CD4-positive, alpha-beta T cell treated with Interferon alpha-2 for 1 hour (primary cell): ENCODE measurements around the gene HGS.
A peak's percentile ranks its signal among the peaks of the same experiment; 100 is the strongest.

ENCODE experiments used
- DNase-seq, 2 donors: peaks; one replicate each; pipeline ENCODE4 v3.0.0-alpha.2; 2020 to 2022

Gene HGS, protein sequence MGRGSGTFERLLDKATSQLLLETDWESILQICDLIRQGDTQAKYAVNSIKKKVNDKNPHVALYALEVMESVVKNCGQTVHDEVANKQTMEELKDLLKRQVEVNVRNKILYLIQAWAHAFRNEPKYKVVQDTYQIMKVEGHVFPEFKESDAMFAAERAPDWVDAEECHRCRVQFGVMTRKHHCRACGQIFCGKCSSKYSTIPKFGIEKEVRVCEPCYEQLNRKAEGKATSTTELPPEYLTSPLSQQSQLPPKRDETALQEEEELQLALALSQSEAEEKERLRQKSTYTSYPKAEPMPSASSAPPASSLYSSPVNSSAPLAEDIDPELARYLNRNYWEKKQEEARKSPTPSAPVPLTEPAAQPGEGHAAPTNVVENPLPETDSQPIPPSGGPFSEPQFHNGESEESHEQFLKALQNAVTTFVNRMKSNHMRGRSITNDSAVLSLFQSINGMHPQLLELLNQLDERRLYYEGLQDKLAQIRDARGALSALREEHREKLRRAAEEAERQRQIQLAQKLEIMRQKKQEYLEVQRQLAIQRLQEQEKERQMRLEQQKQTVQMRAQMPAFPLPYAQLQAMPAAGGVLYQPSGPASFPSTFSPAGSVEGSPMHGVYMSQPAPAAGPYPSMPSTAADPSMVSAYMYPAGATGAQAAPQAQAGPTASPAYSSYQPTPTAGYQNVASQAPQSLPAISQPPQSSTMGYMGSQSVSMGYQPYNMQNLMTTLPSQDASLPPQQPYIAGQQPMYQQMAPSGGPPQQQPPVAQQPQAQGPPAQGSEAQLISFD

DNA sequence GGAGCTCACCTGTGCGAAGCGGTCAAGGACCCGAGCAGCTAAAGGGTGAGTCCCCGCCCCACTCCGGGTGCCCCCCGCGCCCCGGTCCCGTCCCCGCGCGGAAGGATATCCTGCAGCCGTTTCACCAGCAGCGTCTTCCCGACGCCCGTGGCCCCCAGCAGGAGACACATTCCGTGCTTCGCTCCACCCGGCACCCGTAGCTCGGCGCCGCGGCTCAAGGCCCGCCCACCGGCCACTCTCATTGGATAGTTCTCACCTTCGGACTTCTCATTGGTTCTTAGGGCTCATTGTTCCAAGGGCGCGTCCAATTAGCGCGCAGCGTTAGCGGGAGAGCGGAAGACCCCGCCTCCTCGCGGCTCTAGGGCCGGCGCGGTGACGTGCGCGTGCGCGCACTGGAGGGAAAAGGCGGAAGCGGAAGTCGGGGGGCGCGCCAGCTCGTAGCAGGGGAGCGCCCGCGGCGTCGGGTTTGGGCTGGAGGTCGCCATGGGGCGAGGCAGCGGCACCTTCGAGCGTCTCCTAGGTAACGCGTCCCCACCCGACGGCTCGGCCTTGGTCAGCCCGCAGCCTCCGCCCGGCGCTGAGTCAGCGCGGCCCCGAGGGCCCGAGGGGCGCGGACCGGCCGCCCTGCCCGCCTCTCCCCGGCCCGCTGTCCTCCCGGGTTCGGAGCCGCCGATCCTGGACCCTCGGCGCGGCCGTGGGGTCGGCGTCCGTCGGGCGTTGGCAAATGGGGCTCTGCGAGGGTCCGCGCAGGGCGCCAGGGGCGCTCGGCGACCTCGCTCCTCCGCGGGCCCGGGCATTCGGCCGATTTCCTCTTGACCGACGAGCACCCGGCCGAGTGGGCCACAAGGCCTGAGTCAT lies at the start of gene HGS, which contains the start of gene ARL16:
Gene HGS, plus strand, starts transcription at position 428 of the 858 bp plus-strand sequence. Its CDS starts 56 bp downstream, at position 484.
Gene ARL16, minus strand, starts transcription at position 214 of the 858 bp plus-strand sequence. Its CDS starts 44 bp downstream, at position 170.
- DNase-seq: peak; percentile 97 to 99

DNA sequence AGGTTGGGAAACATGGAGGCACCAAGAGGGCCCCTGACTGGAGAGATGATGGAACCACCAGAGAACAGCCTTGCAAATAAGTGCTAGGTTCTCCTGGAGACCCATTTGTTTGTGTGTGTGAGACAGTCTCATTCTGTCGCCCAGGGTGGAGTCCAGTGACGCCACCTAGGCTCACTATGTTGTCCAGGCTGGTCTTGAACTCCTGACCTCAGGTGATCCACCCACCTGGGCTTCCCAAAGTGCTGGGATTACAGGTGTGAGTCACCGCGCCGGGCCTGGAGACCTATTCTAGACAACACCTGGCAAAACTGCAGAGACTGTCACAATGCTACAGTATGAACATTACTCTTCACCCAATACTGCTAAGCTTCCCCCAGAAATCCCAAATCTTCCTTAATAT lies 48.4 kb upstream of the HGS start:
- DNase-seq: no peak

DNA sequence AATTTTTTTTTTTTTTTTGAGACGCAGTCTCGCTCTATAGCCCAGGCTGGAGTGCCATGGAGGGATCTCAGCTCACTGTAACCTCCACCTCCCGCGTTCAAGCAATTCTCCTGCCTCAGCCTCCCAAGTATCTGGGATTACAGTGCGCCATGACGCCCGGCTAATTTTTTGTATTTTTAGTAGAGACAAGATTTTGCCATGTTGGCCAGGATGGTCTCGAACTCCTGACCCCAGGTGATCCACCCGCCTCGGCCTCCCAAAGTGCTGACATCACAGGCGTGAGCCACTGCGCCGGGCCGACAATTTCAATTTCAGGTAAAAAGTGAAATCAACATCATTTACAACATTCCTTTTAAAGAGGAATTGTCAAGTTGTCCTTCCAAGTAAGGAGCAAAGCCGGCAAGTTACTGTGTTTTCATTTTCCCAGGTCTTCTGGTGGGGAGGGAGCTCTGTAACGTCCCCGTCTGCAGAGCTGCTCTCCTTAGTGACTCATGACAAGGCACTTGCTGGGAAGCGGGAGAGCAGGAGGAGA lies 47.8 kb upstream of the HGS start:
- DNase-seq: peak in 1 of 2 donors; percentile 4

DNA sequence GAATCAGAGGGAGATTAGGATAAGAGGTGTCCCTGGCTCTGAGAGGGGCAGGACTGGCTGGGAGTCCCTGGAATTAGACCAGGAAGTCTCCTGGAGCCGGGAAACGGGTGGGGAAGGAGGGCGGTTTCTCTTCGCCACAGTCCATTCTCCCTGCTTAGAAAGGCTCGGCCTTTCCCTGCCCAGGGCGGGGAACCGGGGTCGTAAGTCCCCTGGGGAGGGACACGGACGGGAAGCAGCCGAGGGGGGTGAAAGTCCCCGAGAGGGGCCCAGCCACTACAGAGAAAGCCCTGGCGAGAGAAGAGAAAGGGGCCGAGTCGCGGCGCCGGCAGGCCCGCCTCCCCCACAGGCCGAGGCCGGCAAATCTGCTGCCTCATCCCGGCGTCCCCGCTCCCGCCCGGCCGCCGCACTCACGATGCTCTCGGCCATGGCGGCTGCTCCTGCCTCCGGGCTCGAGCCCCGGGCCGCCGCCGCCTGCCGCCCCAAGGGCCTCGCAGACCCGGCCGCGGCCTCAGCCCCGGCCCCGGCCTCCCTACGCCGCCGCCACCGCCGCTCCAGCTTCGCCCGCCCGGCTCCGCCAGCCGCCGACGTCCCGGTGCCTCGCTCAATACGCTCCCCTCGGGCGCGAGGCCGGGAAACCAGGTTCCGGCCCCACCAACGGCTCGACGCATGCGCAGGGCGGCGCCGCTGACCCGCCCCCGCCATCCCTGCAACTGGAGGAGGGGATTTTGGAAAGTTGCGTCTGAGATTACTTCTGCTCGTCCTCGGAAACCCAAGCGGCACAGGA lies 47.1 kb upstream of the HGS start, which contains the start of the genes NPLOC4 and TSPAN10:
Gene NPLOC4, minus strand, starts transcription at position 608 of the 784 bp plus-strand sequence. Its CDS starts 182 bp downstream, at position 426.
Gene TSPAN10, plus strand, starts transcription at position 692 of the 784 bp plus-strand sequence. CDS start 5,217 bp downstream, outside the sequence.
- peak; percentile 79 to 88 for DNase-seq

DNA sequence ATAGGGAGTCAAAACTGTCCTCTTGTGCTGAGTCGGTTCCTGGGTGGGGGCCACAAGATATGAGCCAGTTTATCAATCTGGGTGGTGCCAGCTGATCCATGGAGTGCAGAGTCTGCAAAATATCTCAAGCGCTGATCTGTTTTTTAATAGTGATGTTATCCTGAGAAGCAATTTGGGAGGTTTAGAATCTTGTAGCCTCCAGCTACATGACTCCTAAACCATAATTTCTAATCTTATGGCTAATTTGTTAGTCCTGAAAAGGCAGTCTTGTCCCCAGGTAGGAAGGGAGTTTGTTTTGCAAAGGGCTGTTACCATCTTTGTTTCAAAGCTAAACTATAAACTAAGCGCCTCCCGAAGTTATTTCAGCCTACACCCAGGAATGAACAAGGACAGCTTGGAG lies 45.1 kb upstream of the HGS start:
- DNase-seq: no peak

DNA sequence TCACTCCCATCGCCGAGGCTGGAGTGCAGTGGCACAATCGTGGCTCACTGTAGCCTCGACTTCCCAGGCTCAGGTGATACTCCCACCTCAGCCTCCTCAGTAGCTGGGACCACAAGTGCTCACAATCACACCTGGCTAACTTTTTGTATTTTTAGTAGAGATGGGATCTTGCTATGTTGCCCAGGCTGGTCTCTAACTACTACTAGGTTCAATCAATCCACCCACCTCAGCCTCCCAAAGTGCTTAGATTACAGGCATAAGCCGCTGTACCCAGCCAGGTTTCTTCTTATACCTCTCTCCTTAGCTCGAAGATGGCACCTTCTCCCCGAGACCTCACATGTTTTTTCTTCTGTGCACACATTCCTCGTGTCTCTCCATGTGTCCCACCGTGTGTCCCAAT lies 43.8 kb upstream of the HGS start:
- no peak for DNase-seq

DNA sequence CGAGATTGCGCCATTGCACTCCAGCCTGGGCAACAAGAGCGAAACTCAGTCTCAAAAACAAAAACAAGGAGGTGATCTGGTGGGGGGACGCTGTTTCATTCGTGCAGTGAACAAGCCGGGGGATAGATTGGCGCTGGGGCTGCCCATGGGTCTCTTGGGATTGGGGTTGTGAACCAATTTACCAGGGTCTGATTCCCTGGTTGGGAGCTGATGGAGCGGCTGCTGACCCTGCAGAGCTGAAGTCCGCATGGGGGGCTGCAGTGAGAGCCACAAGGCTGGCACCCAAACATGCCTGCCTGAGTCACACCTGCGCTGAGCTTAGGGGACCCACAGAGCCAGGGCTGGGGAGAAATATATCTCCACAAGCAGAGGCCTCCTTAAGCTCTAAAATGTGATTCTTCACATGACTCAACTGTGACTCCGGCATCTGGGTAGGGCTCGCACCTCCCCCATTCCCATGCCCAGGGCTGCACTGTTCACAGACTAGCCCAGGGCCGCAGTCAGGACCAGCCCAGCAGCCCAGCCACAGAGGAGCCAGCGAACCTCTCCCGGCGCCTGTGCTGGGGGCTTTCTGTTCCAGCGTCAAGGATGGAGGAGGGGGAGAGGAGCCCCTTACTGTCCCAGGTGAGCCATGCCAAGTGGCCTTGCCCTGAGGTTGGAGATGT lies 41.9 kb upstream of the HGS start:
- DNase-seq: no peak

DNA sequence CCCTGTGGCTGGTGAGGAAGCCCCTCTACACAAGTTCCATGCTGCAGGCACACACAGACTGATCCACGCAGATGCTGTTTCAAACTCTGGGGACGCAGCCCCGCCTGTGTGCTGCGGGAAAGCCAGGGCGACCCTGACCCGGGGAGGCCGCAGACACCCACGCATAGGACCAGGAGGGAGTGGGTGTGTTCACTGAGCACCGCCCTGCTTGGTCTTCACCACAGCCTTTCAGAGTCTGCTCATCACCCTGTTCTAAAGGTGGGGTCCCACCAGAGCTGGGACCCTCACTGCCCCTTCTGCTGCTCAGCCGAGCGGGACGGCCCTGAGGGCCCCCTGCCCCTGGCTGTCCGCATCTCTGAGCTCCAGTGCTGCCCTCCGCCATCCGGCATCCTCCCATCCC lies 39.3 kb upstream of the HGS start:
- DNase-seq: no peak

DNA sequence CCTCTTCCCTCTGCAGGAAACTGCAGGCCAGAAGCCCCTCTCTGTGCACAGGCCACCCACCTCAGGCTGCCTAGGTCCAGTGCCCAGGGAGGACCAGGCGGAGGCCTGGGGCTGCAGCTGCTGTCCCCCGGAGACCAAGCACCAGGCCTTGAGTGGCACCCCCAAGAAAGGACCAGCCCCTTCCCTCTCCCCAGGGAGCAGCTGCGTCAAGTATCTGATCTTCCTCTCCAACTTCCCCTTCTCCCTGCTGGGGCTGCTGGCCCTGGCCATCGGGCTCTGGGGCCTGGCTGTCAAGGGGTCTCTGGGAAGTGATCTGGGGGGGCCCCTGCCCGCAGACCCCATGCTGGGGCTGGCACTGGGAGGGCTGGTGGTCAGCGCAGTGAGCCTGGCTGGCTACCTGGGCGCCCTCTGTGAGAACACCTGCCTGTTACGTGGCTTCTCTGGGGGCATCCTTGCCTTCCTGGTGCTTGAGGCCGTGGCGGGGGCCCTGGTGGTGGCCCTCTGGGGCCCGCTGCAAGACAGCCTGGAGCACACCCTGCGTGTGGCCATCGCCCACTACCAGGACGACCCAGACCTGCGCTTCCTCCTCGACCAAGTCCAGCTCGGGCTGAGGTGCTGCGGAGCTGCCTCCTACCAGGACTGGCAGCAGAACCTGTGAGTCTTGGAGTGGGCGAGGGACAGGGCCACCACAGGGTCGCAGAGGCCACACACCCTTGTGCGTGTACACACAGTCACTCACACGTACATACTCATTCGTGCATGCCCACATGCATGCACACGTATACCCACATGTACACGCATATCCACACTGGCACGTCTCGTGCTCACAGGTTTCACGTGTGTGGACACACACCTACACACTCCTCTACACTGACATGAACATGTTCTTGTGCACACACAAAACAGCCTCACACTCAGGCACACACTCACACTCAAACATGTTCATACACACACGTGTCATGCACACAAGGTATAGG lies 38.5 kb upstream of the HGS start:
- no peak for DNase-seq

DNA sequence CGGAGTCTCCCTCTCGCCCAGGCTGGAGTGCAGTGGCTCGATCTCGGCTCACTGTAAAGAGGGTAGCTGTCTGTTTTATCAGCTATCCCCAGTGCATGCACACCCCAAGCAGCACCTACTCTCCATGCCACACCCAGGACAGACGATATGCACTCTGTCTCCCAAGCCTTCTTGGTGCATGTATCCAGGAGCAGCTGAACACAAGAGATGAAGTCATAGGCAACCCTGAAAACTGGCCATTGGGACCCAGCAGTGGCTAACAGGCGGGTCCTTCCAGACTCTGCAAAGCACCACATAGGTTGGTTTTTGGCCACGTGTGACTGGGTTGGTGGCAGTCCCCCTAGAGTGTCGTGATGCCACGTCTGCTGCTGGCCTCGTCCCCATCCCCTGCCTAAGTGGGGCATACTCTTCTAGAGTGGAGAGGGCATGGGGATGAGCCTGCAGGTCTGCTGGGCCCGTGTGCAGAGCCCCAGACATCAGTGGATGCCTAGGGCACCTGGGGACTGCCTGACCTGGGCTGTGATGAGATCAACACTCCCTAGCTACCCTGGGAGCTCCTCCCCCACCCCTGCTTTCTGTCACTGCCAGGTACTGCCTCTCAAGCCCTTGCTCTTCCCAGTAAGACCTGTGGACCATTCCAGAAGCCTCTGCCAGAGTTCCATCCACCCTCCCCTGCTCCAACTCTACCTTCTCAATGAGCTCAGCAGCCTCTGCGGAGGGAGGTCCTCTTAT lies 36.8 kb upstream of the HGS start:
- DNase-seq: no peak

DNA sequence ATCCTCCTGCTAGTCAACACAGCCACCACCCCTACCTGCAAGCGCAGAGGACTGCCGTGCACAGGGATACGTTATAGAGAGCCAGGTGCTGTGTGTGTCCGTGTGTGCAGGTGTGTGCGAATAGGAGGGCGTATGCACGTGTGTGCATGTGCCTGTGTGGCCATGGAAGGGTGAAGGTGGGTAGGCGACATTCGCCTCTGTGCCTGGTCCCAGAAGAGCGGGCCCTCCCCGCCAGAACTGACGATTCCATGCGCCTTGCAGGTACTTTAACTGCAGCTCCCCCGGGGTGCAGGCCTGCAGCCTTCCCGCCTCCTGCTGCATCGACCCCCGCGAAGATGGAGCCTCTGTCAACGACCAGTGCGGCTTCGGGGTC lies 36.2 kb upstream of the HGS start:
- no peak for DNase-seq

DNA sequence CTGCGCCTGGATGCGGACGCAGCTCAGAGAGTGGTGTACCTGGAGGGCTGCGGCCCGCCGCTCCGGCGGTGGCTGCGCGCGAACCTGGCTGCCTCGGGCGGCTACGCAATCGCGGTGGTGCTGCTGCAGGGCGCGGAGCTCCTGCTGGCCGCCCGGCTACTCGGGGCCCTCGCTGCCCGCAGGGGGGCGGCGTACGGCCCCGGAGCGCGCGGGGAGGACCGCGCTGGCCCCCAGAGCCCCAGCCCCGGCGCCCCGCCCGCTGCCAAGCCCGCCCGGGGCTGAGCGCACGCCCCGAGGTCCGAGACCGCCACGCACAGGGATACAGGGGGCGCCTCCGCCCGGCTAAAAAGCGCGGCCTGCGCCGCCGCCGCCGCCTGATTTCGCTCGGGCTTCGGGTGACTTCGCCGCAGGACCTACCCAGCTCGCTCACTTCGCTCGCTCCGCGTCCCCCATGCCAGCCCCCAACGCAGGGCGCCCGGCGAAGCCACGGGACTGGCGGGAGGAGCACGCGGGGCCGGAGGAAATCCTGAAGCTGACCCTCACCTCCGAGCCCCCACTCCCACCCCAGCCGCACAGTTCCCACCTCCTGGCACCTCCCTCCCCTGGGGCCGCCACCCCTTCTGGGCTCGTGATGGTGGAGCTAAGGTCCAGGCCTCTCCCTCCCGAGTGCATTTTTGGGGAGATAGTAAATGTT lies 35.7 kb upstream of the HGS start:
- DNase-seq: no peak

DNA sequence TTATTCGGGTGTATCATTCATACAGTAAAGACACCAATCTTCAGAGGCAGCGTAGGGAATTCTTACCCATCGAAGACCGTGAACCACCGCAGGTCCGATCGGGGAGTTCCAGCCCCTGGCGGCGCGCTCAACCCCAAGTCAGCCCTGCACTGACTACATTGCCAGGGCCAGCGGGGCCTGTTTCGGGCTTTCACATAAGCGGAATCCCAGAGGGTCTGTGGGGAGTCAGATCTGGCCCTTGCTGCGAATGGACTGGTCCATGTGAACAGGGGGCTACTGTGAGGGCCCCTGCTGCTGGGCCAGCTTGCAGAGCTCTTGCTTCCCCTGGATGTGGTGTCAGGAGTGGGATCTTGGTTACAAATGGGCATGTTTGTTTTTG lies 35.1 kb upstream of the HGS start:
- DNase-seq: no peak

DNA sequence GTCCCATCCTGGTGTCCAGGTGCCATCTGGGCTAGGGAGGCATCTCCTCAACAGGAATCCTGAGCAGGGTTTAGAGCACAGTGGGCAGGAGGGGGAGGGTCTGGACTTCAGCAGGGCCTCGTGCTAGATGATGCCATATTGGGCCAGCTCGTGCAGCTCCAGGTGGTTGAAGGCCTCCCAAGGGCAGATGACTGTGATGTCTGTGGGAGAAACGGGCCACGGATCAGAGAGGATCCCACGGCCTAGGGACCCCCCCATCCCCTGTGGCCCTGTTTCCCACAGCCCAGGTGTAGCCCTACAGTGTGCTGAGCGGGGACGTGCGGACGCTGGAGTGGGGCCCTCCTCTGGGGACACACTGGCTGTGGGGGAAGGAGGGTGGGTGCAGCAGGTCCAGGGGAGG lies 32.9 kb upstream of the HGS start:
- DNase-seq: no peak

DNA sequence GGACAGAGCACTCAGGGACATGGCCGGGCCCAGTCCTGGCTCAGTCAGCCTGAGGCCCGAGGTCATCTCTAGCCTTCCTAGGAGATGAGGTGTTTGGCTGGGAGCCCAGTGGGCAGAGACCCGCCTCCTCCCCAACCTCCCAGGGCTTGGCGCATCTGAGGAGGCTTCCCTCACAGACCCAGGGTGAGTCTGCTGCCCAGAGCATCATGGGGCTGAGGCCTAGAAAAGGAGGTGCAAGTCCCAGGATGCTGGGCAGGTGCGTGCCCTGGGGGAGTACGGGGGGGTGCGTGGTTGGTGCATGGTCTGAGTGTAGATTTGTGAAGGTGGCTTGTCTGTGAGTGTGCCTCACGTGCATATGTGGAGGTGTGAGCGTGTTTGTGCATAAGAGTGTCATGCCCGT lies 32.1 kb upstream of the HGS start:
- no peak for DNase-seq

DNA sequence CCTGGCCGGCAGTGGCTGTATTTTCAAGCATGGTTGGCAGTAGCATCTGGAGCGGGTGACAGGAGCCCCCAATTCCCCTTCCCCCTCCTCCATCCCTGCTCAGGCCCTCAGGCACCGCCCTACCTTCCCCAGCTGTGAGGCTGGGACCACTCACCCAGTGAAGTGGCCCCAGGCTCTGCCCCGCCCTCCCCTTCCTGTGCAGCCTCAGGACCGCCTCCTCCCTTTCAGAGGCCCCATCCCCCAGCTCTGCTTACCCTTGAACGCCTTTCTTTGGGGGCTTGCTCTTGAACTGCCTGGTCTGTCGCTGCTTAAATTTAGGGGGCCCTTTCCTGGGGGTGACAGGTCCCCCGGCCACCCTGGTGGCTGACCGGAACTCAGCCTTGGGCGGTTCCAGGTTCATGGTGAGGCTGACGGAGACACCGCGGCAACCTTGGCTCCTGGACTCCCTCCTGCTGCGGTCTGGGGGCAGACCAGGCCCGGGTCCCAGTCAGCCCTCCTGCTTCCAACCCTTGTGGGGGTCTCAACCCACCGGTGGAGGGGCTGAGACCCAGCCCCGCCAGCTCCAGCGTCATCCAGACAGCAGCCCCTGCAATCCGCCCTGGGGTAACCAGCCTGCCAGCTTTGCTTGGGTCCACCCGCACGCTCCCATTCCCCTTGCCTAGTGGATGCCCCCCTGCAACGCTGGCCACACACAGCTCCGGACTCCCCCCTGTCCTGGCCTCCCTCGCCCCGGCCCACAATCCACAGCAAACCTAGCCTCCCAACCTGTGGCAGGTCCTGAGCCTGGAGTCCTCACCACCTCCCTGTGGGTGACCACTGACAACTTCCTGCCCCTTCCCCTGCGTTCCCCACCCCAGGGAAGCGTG lies 30.7 kb upstream of the HGS start:
- DNase-seq: no peak

DNA sequence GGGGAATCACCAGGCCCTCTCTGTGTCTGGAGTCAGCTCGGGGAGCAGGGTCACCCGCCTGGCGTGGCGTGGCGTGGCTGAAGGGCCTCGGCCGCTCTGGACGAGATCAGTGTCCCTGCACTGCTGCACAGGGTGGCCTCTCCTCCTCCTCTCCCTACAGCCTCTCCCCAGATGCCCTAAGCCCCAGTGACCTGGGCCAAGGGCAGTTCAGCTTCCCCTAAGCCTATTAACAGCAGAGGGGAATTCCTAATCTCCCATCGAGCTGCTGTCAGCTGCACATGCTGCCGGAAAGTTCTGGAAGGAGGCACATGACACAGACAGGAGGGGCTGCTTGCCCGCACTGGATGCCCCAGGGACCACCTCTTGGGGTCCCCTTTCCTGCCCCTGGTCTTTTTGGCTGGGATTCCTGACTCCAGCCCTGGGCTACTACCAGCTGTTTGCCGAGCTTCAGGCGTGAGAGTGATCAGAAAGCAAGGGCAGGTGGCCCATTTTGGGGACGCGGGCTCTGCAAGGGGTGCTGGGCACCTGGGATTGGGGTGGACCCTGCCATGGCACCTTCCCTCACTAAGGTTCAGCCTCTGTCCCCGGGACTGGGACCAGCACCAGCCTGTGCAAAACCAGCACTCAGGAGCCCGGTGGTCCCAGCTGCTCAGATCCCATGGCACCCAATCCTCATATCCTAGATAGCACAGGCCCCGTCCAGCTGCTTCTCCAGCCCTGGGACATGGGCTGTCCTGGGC lies 28.3 kb upstream of the HGS start:
- DNase-seq: no peak
